GM12891 (cell line): Measurements from ENCODE around the gene TACC2.

Experiments
- POLR2A ChIP-seq: IDR thresholded peaks from 2 replicates; pipeline ENCODE4 v1.6.1; 2011; ENCODE audit warnings: low read depth, low read length, control low read depth
- POLR2AphosphoS5 ChIP-seq: IDR thresholded peaks from 2 replicates; pipeline ENCODE4 v1.6.1; 2011; ENCODE audit warnings: low read depth, low read length, control low read depth
- POU2F2 ChIP-seq: IDR thresholded peaks from 2 replicates; pipeline ENCODE4 v1.6.1; 2011; ENCODE audit warnings: low read depth, mild to moderate bottlenecking, control low read depth, low read length, moderate library complexity
- SPI1 ChIP-seq: IDR thresholded peaks from 2 replicates; pipeline ENCODE4 v1.6.1; 2011; ENCODE audit warnings: low read depth, low read length, control low read depth
- TAF1 ChIP-seq: IDR thresholded peaks from 2 replicates; pipeline ENCODE4 v1.6.1; 2011; ENCODE audit warnings: low read depth, low read length, control low read depth

DNA sequence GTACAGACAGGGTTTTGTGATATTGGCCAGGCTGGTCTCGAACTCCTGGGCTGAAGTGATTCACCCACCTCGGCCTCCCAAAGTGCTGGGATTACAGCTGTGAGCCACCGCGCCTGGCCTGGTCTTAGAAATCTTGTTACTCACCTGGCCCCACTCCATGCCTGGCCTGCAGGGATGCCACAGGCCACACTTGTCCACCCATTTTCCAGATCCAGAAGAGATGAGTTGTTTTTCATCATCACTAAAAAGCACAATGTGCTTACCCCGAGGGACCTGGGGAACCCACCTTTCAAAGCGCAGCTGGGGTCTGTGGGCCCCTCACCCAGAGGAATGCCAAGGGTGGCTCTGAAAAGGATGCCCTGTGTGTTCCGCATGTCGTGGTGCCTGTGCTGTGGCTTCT lies 134.2 kb downstream of the TACC2 start:
- TF ChIP-seq POLR2AphosphoS5 (no peak), POLR2A (no peak), SPI1 (no peak), TAF1 (no peak), POU2F2 (no peak)
